ENCODE data around the gene CLIP3.

CLIP3 gene

GRCh38 chr19:35975608-35976214, 57.0 kb downstream of the CLIP3 start:
- DNase-seq, result no peak

GRCh38 chr19:35973487-35973886, 59.2 kb downstream of the CLIP3 start:
- DNase-seq, result no peak

GRCh38 chr19:35966771-35967170, 65.9 kb downstream of the CLIP3 start:
- DNase-seq, result no peak

All from NCI-H1436 treated with DMSO at 0.1 percent for 48 hours (cell line).